HUES64 (cell line): ENCODE results near the gene PLEKHF1.
A peak's percentile ranks its signal among the peaks of the same experiment; 100 is the strongest.
"Not testable (repeated sequence)": the region's sequence is repeated elsewhere in the genome, so short reads cannot be mapped to it uniquely, and the experiment has no call there.

Source experiments
- H3K27ac ChIP-seq: 2 replicates; pipeline ENCODE4 v1.7.0; 2013; ENCODE audit warnings: low read depth, low read length, inconsistent platforms
- H3K27me3 ChIP-seq: 2 replicates; pipeline ENCODE4 v1.6.1; 2013; ENCODE audit warnings: mild to moderate bottlenecking, low read length; ENCODE audit not compliant: insufficient read depth
- H3K36me3 ChIP-seq: 2 replicates; pipeline ENCODE4 v1.6.1; 2013; ENCODE audit warnings: mild to moderate bottlenecking, low read length; ENCODE audit not compliant: insufficient read depth
- H3K4me1 ChIP-seq: 2 replicates; pipeline ENCODE4 v1.6.1; 2013; ENCODE audit warnings: mild to moderate bottlenecking, low read length, moderate library complexity; ENCODE audit not compliant: insufficient read depth
- H3K4me3 ChIP-seq: 2 replicates; pipeline ENCODE4 v1.5.1; 2013; ENCODE audit warnings: mild to moderate bottlenecking, low read length, moderate library complexity
- H3K9ac ChIP-seq: 2 replicates; pipeline ENCODE4 v1.6.1; 2013; ENCODE audit warnings: mild to moderate bottlenecking, low read depth, low read length
- H3K9me3 ChIP-seq: 2 replicates; pipeline ENCODE4 v1.6.1; 2013; ENCODE audit warnings: low read depth, low read length; ENCODE audit not compliant: insufficient read depth
- WGBS: fragments of 150-250, 120-280 bp; methylation state at CpG from one replicate; pipeline ENCODE4 v1.1.7; 2013; ENCODE audit warnings: missing lambda C conversion rate; 5-methylcytosine and 5-hydroxymethylcytosine counted together

The PLEKHF1 gene

DNA sequence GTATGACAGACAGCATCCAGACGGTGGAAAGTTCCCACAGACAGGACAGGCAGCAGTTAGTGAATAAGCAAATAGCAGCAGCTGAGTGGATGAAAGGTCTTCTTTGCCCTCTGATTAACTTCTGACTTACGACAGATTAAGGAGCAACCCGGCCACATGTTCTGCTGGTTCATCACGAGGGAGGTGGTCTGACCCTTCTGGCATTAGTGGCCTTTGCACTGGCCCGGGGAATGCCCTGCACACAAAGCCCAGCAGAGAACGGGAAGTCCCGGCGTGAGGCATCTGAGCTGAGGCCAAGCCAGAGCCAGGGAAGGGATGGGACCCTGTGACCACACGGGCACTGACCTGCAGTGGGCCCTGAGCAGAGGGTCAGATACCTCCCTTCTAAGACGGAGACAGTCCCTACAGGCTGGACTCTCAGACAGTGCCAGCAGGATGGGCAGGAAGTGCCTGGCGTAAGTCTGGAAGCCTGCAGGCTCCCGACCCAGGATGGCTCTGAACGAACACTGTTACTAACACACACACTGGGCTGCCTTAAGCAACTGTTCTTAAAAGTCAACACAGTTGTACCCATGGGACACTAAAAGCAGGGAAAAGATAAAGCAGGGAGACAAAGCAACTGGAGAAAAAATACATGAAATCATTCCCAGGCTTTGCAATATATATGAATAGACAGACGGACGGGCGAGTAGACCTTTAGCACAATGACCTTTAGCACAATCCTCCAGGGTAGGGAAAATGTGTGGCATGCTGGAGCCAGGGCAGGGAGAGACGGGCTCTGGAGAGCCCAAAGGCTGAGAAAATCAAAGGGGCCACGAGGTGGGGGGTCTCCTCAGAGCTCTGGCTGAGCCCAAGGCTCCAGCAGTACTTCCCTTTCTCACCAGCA is 43.5 kb downstream of the PLEKHF1 start:
- no peaks in the 10 kb centered on the region for H3K9me3 ChIP-seq
- 92% methylated on average over 18 of the region's 18 CpGs for WGBS
- H3K9ac ChIP-seq: 0 out of 2 replicates have a peak overlapping the region, but pooled peaks have one; percentile 7
- no peak overlapping the region for H3K27ac ChIP-seq
- peaks cover 2% of the 10 kb centered on the region; the same call in 1 of the 2 replicates for H3K36me3 ChIP-seq
- H3K4me3 ChIP-seq: no peak overlapping the region
- H3K27me3 ChIP-seq: no peaks in the 10 kb centered on the region
- H3K4me1 ChIP-seq: no peaks in the 10 kb centered on the region

DNA sequence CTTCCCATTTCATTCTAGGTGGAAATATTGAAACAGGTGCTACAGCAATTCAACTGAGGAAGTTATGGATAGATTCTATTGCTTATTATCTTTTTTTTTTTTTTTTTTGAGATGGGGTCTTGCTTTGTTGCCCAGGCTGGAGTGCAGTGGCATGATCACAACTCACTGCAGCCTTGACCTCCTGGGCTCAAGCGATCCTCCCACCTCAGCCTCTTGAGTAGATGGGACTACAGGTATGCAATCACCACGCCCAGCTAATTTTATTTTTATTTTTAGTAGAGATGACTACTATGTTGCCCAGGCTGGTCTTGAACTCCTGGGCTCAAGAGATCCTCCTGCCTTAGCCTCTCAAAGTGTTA is 44.2 kb downstream of the PLEKHF1 start:
- not testable (repeated sequence) for H3K36me3 ChIP-seq, H3K27ac ChIP-seq, H3K4me1 ChIP-seq, H3K4me3 ChIP-seq, H3K9me3 ChIP-seq, H3K9ac ChIP-seq, H3K27me3 ChIP-seq
- WGBS: 97% methylated on average over 2 of the region's 2 CpGs

- Histone ChIP-seq H3K9ac (no peak overlapping the region), H3K27me3 (no peaks in the 10 kb centered on the region), H3K36me3 (peaks cover 2% of the 10 kb centered on the region; the same call in 1 of the 2 replicates), H3K27ac (no peak overlapping the region), H3K4me1 (peaks cover 3% of the 10 kb centered on the region; the same call in 1 of the 2 replicates), H3K4me3 (no peak overlapping the region), H3K9me3 (no peaks in the 10 kb centered on the region)
- 94% methylated on average over 6 of the region's 6 CpGs for WGBS
Measured at GRCh38 chr19:29711584-29712132, 46.4 kb downstream of the PLEKHF1 start.

GRCh38 chr19:29712744-29713516 is 47.7 kb downstream of the PLEKHF1 start:
- no peaks in the 10 kb centered on the region for H3K27me3 ChIP-seq
- no peak overlapping the region for H3K4me3 ChIP-seq
- no peak overlapping the region for H3K9ac ChIP-seq
- 78% methylated on average over 8 of the region's 9 CpGs for WGBS
- H3K27ac ChIP-seq: no peak overlapping the region
- H3K36me3 ChIP-seq: no peaks in the 10 kb centered on the region; the same call in 1 of the 2 replicates
- peaks cover 3% of the 10 kb centered on the region; the same call in 1 of the 2 replicates for H3K4me1 ChIP-seq
- H3K9me3 ChIP-seq: no peaks in the 10 kb centered on the region

- H3K27me3 ChIP-seq: no peaks in the 10 kb centered on the region
- peaks cover 3% of the 10 kb centered on the region; the same call in 1 of the 2 replicates for H3K4me1 ChIP-seq
- peak overlapping the region; percentile 87 for H3K9ac ChIP-seq
- no peaks in the 10 kb centered on the region for H3K9me3 ChIP-seq
- no peaks in the 10 kb centered on the region; the same call in 1 of the 2 replicates for H3K36me3 ChIP-seq
- no peak overlapping the region for H3K27ac ChIP-seq
- peak overlapping the region; percentile 73 for H3K4me3 ChIP-seq
- 54% methylated on average over 12 of the region's 15 CpGs for WGBS
Measured at GRCh38 chr19:29714371-29714952, 49.2 kb downstream of the PLEKHF1 start.

- Histone ChIP-seq H3K4me3 (peak within 1 kb of the TSS; percentile 73), H3K27me3 (no peaks in the 10 kb centered on the region), H3K4me1 (peaks cover 3% of the 10 kb centered on the region; the same call in 1 of the 2 replicates), H3K9me3 (no peaks in the 10 kb centered on the region), H3K36me3 (no peaks in the 10 kb centered on the region), H3K9ac (peak within 1 kb of the TSS; percentile 87), H3K27ac (peak within 1 kb of the TSS; percentile 76)
- WGBS: 2% methylated on average over 72 of the region's 72 CpGs
Measured at GRCh38 chr19:29714953-29715700, 49.9 kb downstream of the PLEKHF1 start, which contains the start of gene C19orf12. C19orf12 (minus strand) TSS chr19:29715261; CDS start chr19:29708413, 6,848 bp downstream.

DNA sequence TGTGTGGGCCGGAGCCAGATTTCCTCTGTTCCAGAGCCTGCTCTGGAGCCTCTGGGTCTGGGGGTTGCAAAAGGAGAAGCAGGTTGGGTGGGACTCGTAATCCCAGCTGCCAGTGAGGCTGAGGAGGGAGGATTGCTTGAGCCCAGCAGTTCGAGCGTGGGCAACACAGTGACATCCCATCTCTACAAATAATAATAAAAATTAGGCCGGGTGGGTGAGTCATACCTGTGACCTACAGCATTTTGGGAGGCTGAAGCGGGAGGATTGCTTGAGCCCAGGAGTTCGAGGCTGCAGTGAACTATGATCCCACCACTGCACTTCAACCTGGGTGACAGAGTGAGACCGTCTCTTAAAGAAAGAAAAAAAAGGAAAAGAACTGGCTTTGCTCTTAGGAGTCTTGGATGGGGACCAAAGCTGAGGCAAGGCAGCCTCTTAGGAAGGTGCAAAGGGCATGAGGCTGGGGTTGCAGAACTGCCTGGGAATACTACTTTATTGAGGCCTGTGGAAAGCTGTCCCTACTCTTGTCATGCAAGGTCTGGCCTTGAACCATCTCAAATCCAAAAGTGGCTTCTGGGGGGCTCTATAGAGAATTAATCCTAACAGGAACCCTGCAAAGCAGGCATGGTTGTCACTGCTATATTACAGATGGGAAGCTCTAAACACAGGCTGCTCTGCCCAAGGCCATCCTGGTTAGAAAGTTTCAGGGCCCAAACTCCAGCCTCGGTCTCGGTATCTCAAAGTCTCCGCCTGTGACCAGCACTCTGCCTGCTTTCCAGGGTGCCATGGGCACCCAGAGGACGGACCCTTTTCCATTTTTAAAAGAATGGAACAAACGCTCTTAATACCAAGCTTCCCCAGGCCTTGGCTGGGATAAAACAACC is 50.7 kb downstream of the PLEKHF1 start:
- peak overlapping the region; percentile 76; the same call in 1 of the 2 replicates for H3K27ac ChIP-seq
- H3K9ac ChIP-seq: peak overlapping the region; percentile 87
- no peaks in the 10 kb centered on the region for H3K9me3 ChIP-seq
- no peaks in the 10 kb centered on the region for H3K27me3 ChIP-seq
- WGBS: 66% methylated on average over 11 of the region's 13 CpGs
- H3K4me1 ChIP-seq: peaks cover 3% of the 10 kb centered on the region; the same call in 1 of the 2 replicates
- no peaks in the 10 kb centered on the region for H3K36me3 ChIP-seq
- H3K4me3 ChIP-seq: peak overlapping the region; percentile 73

DNA sequence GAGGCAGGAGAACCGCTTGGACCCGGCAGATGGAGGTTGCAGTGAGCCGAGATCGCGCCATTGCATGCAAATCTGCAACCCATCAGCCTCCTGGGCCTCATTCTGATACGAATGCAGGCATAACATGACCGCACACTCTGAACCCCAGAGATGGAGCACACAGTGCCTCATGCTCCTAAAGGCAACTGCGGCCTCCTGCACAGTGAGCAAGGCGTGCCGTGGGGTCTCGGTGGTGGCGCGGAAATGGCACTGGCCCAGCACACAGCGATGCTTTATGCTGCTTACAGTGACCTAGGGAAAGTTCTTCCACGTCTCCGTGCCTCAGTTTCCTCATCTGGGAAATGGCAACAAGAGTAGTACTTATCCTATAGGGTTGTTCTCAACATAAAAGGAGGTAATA is 51.8 kb downstream of the PLEKHF1 start:
- no peak overlapping the region for H3K4me3 ChIP-seq
- no peak overlapping the region for H3K9ac ChIP-seq
- H3K9me3 ChIP-seq: no peaks in the 10 kb centered on the region
- H3K4me1 ChIP-seq: peaks cover 3% of the 10 kb centered on the region; the same call in 1 of the 2 replicates
- 91% methylated on average over 16 of the region's 16 CpGs for WGBS
- no peaks in the 10 kb centered on the region for H3K27me3 ChIP-seq
- no peak overlapping the region for H3K27ac ChIP-seq
- H3K36me3 ChIP-seq: no peaks in the 10 kb centered on the region

DNA sequence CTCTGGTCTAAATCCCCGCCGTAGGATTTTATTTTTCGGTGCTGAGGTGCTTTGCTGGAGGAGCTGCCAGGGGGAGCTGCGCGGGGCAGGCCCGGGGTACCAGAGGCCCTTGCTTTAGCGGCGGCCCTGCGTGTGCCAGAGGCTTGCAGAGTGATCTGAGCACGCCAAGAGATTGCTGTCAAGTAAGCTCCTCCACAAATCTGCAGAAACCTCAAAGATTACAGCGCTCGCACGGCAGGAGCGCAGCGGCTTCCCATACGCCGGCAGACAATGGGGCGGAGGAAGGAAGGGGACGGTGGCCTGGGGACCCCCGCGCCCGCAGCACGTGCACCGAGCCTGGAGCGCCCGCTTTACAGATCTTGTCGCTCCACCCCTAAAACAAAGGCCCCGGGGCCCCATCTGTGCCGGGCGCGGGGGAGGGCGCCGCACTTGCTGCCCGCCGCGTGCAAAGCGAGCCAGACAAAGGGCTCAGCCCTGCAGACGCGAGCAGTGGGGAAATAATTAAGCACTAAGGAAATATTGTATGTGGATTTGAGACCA is 58.9 kb downstream of the PLEKHF1 start:
- no peaks in the 10 kb centered on the region for H3K36me3 ChIP-seq
- H3K9ac ChIP-seq: peak overlapping the region; percentile 78
- H3K9me3 ChIP-seq: no peaks in the 10 kb centered on the region
- H3K27me3 ChIP-seq: peaks cover 16% of the 10 kb centered on the region
- peak overlapping the region; percentile 36 for H3K4me3 ChIP-seq
- 30% methylated on average over 39 of the region's 39 CpGs for WGBS
- peak overlapping the region; percentile 25; the same call in 1 of the 2 replicates for H3K27ac ChIP-seq
- peaks cover 5% of the 10 kb centered on the region for H3K4me1 ChIP-seq
